Measurements from ENCODE around the gene NTF4. TPM values are rescaled to one million over a fixed set of nuclear protein-coding genes. Genes with fewer than 3 reads are reported as not detected.

Gene NTF4
- total and polyA plus RNA-seq, 2 of the 13 experiments (the other 11 are each of a cell fraction or from before 2014, with no cell fraction given): not detected

- TF ChIP-seq, protein P1, sequence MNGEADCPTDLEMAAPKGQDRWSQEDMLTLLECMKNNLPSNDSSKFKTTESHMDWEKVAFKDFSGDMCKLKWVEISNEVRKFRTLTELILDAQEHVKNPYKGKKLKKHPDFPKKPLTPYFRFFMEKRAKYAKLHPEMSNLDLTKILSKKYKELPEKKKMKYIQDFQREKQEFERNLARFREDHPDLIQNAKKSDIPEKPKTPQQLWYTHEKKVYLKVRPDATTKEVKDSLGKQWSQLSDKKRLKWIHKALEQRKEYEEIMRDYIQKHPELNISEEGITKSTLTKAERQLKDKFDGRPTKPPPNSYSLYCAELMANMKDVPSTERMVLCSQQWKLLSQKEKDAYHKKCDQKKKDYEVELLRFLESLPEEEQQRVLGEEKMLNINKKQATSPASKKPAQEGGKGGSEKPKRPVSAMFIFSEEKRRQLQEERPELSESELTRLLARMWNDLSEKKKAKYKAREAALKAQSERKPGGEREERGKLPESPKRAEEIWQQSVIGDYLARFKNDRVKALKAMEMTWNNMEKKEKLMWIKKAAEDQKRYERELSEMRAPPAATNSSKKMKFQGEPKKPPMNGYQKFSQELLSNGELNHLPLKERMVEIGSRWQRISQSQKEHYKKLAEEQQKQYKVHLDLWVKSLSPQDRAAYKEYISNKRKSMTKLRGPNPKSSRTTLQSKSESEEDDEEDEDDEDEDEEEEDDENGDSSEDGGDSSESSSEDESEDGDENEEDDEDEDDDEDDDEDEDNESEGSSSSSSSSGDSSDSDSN (CRISPR knock-in tag; IDR thresholded peaks at IDR 0.05): peak; percentile 72; the same call in 1 of the 2 replicates
- TF ChIP-seq GABPB1 (CRISPR knock-in tag; IDR thresholded peaks at IDR 0.05): peak; percentile 49; the same call in 1 of the 2 replicates
- no peak for TF ChIP-seq ZNF557 (CRISPR knock-in tag; IDR thresholded peaks at IDR 0.05)
- TF ChIP-seq ZFP62 (CRISPR knock-in tag; IDR thresholded peaks at IDR 0.05): no peak
- TF ChIP-seq, protein P2, sequence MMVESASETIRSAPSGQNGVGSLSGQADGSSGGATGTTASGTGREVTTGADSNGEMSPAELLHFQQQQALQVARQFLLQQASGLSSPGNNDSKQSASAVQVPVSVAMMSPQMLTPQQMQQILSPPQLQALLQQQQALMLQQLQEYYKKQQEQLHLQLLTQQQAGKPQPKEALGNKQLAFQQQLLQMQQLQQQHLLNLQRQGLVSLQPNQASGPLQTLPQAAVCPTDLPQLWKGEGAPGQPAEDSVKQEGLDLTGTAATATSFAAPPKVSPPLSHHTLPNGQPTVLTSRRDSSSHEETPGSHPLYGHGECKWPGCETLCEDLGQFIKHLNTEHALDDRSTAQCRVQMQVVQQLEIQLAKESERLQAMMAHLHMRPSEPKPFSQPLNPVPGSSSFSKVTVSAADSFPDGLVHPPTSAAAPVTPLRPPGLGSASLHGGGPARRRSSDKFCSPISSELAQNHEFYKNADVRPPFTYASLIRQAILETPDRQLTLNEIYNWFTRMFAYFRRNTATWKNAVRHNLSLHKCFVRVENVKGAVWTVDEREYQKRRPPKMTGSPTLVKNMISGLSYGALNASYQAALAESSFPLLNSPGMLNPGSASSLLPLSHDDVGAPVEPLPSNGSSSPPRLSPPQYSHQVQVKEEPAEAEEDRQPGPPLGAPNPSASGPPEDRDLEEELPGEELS (CRISPR knock-in tag; IDR thresholded peaks at IDR 0.05): no peak
- 0 out of 2 replicates have a peak, but pooled peaks have one; percentile 23 for TF ChIP-seq ZNF766 (CRISPR knock-in tag; IDR thresholded peaks at IDR 0.05; ENCODE audit: borderline replicate concordance)
- peak; percentile 7; the same call in 1 of the 2 replicates for TF ChIP-seq FOXA3 (CRISPR knock-in tag; IDR thresholded peaks at IDR 0.05)
- TF ChIP-seq, protein P3, sequence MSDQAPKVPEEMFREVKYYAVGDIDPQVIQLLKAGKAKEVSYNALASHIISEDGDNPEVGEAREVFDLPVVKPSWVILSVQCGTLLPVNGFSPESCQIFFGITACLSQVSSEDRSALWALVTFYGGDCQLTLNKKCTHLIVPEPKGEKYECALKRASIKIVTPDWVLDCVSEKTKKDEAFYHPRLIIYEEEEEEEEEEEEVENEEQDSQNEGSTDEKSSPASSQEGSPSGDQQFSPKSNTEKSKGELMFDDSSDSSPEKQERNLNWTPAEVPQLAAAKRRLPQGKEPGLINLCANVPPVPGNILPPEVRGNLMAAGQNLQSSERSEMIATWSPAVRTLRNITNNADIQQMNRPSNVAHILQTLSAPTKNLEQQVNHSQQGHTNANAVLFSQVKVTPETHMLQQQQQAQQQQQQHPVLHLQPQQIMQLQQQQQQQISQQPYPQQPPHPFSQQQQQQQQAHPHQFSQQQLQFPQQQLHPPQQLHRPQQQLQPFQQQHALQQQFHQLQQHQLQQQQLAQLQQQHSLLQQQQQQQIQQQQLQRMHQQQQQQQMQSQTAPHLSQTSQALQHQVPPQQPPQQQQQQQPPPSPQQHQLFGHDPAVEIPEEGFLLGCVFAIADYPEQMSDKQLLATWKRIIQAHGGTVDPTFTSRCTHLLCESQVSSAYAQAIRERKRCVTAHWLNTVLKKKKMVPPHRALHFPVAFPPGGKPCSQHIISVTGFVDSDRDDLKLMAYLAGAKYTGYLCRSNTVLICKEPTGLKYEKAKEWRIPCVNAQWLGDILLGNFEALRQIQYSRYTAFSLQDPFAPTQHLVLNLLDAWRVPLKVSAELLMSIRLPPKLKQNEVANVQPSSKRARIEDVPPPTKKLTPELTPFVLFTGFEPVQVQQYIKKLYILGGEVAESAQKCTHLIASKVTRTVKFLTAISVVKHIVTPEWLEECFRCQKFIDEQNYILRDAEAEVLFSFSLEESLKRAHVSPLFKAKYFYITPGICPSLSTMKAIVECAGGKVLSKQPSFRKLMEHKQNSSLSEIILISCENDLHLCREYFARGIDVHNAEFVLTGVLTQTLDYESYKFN (CRISPR knock-in tag; conservative IDR thresholded peaks at IDR 0.05): no peak
- no peak for TF ChIP-seq NFKBIZ (CRISPR knock-in tag; IDR thresholded peaks at IDR 0.05)
- TF ChIP-seq POLR2AphosphoS5 (IDR thresholded peaks at IDR 0.05; ENCODE audit: low read depth, low read length): 0 out of 2 replicates have a peak, but pooled peaks have one; percentile 2
- TF ChIP-seq HHEX (CRISPR knock-in tag; IDR thresholded peaks at IDR 0.05): no peak
- TF ChIP-seq, protein P4, sequence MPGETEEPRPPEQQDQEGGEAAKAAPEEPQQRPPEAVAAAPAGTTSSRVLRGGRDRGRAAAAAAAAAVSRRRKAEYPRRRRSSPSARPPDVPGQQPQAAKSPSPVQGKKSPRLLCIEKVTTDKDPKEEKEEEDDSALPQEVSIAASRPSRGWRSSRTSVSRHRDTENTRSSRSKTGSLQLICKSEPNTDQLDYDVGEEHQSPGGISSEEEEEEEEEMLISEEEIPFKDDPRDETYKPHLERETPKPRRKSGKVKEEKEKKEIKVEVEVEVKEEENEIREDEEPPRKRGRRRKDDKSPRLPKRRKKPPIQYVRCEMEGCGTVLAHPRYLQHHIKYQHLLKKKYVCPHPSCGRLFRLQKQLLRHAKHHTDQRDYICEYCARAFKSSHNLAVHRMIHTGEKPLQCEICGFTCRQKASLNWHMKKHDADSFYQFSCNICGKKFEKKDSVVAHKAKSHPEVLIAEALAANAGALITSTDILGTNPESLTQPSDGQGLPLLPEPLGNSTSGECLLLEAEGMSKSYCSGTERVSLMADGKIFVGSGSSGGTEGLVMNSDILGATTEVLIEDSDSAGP (CRISPR knock-in tag; IDR thresholded peaks at IDR 0.05; ENCODE audit: borderline replicate concordance): 0 out of 2 replicates have a peak, but pooled peaks have one; percentile 24
- no peak for TF ChIP-seq ELF1 (CRISPR knock-in tag; IDR thresholded peaks at IDR 0.05)
- no peak for TF ChIP-seq MZF1 (CRISPR knock-in tag; IDR thresholded peaks at IDR 0.05; ENCODE audit: borderline replicate concordance)
- TF ChIP-seq ZFY (CRISPR knock-in tag; IDR thresholded peaks at IDR 0.05): peak; percentile 47; the same call in 1 of the 2 replicates
- no peak for TF ChIP-seq KLF13 (CRISPR knock-in tag; IDR thresholded peaks at IDR 0.05)
- TF ChIP-seq ZNF577 (CRISPR knock-in tag; IDR thresholded peaks at IDR 0.05; ENCODE audit: borderline replicate concordance, low read depth): no peak
- TF ChIP-seq, protein P5, sequence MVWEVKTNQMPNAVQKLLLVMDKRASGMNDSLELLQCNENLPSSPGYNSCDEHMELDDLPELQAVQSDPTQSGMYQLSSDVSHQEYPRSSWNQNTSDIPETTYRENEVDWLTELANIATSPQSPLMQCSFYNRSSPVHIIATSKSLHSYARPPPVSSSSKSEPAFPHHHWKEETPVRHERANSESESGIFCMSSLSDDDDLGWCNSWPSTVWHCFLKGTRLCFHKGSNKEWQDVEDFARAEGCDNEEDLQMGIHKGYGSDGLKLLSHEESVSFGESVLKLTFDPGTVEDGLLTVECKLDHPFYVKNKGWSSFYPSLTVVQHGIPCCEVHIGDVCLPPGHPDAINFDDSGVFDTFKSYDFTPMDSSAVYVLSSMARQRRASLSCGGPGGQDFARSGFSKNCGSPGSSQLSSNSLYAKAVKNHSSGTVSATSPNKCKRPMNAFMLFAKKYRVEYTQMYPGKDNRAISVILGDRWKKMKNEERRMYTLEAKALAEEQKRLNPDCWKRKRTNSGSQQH (CRISPR knock-in tag; IDR thresholded peaks at IDR 0.05; ENCODE audit: low read depth): no peak
Measured at GRCh38 chr19:49017666-49018351, 46.8 kb downstream of the NTF4 start (continued).

Data from HepG2 (cell line).